8988T (cell line): ENCODE results near the gene IDH3A.
"Not testable (repeated sequence)": the region's sequence is repeated elsewhere in the genome, so short reads cannot be mapped to it uniquely, and the experiment has no call there.

Experiments
- DNase-seq: peaks from one replicate; pipeline ENCODE4 v3.0.0; 2011

Gene IDH3A

GRCh38 chr15:78129751-78130287, 19.3 kb upstream of the IDH3A start:
- DNase-seq = no peak

- no peak for DNase-seq
These were observed 18.5 kb upstream of the IDH3A start for GRCh38 chr15:78130466-78131294.

GRCh38 chr15:78131295-78132061, 17.7 kb upstream of the IDH3A start, which contains the start of gene CIB2:
Gene CIB2, minus strand, starts transcription at chr15:78131445. Its CDS starts 230 bp downstream, at chr15:78131215.
- DNase-seq = peak; percentile 85

- DNase-seq = no peak
These were observed 15.4 kb upstream of the IDH3A start for GRCh38 chr15:78133801-78134200.

DNA sequence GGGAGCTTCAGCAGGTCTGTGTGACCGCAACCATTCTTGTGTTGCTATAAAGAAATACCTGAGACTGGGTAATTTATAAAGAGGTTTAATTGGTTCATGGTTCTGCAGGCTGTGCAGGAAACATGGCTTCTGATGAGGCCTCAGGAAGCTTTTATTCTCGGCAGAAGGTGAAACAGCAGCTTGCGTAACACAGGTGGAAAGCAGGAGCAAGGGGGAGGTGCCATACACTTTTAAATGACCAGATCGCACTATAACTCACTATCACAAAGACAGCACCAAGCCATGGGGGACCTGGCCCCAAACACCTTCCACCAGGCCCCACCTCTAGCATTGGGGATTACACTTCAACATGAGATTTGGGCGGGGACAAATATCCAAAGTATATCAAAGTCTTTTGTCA, 9.6 kb upstream of the IDH3A start:
- no peak for DNase-seq

DNA sequence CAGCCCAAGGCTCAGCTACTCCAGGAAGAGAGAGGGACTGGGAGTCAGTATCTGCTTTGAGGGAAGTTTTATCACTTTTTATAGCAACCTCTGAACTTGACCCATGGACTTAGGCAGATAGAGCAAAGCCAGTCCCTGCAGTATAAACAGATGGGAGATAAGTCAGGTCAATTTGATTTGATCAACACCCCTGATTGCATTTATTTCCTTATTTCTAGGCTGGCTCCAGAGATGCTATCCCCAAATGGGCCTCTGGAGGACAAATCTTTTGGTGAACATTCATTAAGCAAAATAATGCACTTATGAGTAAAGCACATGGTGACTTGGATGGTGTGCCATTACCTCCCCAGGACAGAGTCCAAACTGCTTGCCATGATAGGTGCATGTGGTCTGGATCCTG, 8.9 kb upstream of the IDH3A start:
- DNase-seq = no peak

GRCh38 chr15:78142332-78142731, 6.8 kb upstream of the IDH3A start:
- DNase-seq = no peak

DNA sequence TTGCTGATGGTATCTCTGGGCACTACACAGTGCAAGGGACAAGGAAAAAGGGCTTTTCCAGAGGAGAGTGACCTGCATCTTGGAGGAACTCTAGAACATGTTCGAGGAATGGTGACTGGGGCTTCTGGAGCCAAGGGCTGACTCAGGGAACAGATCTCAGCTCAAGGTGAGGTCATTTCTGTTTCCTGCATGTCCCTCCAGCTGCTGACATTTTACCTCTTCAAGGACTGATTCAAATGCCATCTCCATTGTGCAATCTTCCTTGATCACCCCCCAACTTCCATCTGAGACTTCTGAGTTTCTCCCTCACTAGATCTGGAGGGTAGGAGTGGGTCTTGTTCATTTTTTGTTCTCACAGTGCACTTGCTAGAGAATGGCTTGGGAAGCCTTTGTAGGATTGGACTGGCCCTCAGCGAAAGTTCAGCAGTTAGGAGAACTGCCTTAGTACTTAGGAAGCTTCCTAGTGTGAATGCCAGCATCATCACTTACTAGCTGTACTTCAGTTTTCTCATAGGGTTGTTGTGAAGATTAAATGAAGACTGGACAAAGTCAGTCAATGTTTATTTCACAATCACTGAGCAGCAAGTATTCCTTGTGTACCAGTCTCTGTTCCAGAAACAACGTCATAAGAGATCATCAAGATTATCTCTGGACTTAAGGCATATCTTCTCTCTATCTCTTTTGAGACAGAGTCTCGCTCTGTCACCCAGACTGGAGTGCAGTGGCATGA, 2.6 kb upstream of the IDH3A start:
- no peak for DNase-seq

GRCh38 chr15:78147566-78147965, 1.6 kb upstream of the IDH3A start:
- no peak for DNase-seq

DNA sequence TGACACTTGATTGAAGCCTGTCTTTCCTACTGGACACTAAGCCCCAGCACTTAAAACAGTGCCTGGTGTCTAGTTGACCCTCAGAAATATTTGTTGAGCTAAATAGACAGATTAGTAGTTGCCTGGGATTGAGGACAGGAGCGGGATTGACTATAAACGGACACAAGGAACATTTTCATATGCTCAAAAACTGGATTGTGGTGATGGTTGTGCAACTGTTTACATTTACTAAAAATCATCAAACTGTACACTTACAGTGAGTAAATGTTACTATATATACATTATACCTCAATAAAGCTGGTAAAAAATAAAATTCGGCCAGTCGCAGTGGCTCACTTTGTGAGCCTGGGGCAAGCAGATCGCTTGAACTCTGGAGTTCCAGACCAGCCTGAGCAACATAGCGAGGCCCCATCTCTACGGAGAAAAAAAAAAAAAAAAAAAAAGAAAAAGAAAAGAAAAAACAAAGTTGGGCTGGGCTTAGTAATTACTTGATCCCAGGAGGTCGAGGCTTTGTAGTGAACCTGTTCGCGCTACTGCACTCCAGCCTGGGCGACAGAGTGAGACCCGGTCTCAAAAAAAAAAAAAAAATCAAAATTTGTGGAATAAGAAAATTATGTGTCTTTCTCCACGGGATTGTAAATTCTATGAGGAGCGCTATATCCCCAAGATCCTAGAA, 632 bp upstream of the IDH3A start:
- no peak for DNase-seq

GRCh38 chr15:78149805-78150751, 916 bp downstream of the IDH3A start:
- DNase-seq = no peak

DNA sequence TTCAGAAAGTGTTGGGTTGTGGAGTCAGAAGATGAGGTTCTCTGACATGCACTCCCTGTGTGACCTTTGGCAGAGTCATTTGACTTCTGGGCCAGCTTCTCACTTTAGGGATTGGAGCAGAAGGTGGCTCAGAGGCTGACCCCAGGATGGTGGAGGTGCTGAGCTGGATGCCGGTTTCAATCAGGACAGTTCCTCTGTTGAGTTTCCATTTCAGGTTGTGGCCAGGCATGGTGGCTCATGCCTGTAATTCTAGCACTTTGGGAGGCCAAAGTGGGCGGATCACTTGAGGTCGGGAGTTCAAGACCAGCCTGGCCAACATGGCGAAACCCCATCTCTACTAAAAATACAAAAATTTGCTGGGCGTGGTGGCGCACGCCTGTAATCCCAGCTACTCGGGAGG, 1.9 kb downstream of the IDH3A start:
- not testable (repeated sequence) for DNase-seq

DNA sequence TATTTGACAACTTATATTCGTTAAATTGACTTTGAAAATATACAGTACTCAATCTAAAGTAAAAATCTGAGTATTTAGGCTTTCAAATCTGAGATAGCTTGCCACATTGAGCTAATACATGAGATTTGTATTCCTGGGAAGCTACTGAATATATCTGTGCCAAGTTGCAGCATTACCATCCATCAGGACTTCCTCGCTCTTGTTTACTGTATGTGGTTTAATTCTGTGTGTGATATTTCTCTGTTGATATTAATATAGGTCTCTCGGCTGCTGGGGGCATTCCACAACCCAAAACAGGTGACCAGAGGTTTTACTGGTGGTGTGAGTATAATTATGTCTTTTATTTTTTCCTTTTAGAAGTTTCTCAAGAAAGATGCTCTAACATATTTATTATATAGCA, 5.8 kb downstream of the IDH3A start:
- DNase-seq = no peak

DNA sequence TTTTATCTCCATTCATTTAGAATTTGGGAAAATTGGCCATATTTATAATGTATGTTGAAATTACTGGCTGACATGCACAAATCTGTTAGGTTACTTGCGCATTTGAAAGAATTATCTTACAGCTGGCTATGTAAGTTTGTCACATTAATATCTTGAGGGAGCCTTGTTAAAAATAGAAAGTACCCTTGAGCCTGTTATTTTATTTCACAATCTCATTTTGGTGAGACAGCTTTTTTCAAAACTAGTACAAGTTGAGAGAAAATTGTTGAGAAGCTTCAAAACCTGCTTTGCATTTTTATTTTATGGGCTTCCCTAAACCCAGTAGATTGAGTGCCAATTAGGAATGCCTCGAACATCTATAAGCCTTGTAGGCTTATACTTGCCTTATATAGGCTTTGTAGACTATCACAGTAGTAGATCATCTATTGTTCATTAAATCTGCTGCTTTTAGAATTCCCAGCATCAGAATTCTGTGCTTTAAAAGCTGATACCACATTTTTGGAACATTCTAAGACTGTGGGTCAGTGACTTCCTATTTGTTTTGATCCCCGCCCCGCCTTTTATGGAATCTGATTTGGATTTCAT, 6.3 kb downstream of the IDH3A start:
- no peak for DNase-seq

DNA sequence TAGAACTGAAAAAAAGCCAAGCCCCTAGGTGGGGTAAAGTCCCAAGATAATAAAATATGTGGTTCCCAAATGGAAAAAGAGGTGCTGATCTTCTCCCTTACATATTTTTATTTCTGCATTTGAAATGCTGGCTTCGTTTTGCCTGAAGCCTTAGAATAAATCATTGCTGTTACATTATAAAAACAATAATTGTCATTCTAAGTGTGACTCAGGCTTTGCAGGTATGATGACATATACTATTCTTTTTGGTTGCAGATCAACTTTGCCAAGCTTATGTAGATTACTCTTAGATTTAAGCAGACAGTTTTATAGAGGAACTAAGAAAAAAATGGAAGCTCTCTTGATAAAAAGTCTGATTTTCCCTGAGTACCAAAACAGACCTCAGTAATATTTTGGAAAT, 7.5 kb downstream of the IDH3A start:
- DNase-seq = no peak

DNA sequence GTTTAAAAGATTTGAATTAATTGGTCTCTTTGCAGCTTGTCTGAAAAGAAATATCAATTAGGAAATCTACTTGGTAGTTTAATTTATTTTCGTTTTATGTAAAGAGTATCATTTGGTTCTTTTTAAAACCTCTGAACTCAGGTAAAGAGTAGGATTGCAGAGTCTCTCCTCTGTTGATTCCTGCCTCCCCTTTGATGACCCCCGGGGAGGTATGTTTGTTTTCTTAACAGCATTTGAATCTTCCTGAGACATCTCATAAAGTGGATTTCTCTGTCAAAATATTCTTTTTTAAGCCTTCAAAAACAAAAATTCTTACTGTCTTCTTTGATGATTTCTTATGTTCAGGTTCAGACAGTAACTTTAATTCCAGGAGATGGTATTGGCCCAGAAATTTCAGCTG, 8.0 kb downstream of the IDH3A start:
- no peak for DNase-seq

DNA sequence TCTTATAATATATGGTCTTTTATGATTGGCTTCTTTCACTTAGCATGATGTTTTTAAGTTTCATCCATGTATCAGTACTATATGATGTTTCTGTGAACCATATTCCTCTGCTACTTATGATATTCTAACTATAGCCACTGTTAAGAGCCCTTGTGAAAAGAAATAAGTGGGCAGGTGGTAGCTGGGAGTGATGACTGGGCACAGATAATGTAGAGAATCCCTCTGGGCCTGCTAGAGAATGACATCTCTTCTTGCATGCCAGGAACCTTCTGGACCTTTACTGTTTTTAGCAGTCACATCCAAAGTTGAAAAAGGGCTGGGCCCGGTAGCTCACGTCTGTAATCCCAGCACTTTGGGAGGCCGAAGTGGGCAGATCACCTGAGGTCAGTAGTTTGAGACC, 10.2 kb downstream of the IDH3A start:
- DNase-seq = no peak

DNA sequence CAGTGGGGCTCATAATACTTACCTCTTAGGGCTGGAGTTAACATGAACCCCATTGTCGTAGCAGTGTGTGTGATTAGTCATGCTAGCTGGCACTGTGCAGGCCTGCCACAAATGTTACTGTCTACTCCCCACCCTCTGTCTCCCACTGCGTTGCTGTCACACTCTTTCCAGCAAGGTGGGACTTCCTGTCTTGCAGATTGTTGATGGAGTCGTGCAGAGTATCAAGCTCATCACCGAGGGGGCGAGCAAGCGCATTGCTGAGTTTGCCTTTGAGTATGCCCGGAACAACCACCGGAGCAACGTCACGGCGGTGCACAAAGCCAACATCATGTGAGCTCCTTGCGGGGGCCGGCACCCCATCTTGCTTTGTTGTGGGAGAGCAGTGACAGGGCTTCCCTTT, 12.9 kb downstream of the IDH3A start:
- DNase-seq = no peak

- DNase-seq = no peak
These were observed 14.8 kb downstream of the IDH3A start for GRCh38 chr15:78164010-78164409.

- no peak for DNase-seq
These were observed 18.2 kb downstream of the IDH3A start for GRCh38 chr15:78167227-78167888.

- DNase-seq = no peak
These were observed 19.4 kb downstream of the IDH3A start for GRCh38 chr15:78168608-78169007.
